Brain microvascular endothelial cell (primary cell): ENCODE measurements around the gene DCANP1.

Experiments used
- DNase-seq: peaks from one replicate; pipeline ENCODE4 v3.0.0-alpha.2; 2020
- H3K27ac ChIP-seq: fragments of 250-450 bp; sonication (Bioruptor Pico); 2 replicates; pipeline ENCODE4 v1.5.1; 2020; ENCODE audit warnings: mild to moderate bottlenecking, moderate library complexity
- H3K27me3 ChIP-seq: fragments of 250-450 bp; sonication (Bioruptor Pico); replicated peaks from 2 replicates; pipeline ENCODE4 v1.5.1; 2020; ENCODE audit warnings: mild to moderate bottlenecking
- H3K36me3 ChIP-seq: fragments of 250-450 bp; sonication (Bioruptor Pico); replicated peaks from 2 replicates; pipeline ENCODE4 v1.5.1; 2020; ENCODE audit warnings: mild to moderate bottlenecking
- H3K4me3 ChIP-seq: 2 replicates; pipeline ENCODE4 v1.5.1; 2011; ENCODE audit warnings: low read depth, mild to moderate bottlenecking, control low read depth, low read length, moderate library complexity
- CTCF ChIP-seq: IDR thresholded peaks from 2 replicates; pipeline ENCODE4 v1.5.1; 2011; ENCODE audit warnings: low read depth, mild to moderate bottlenecking, moderate library complexity, low read length, control low read depth, inconsistent platforms; ENCODE audit errors: missing control alignments
- in situ Hi-C: cut with HindIII; loops from 2 replicates; pipeline ENCODE4 v1.10.0; 2017; ENCODE audit warnings: low sequenced_read_pairs, low pct_ligation_motif_present

The DCANP1 gene

DNA sequence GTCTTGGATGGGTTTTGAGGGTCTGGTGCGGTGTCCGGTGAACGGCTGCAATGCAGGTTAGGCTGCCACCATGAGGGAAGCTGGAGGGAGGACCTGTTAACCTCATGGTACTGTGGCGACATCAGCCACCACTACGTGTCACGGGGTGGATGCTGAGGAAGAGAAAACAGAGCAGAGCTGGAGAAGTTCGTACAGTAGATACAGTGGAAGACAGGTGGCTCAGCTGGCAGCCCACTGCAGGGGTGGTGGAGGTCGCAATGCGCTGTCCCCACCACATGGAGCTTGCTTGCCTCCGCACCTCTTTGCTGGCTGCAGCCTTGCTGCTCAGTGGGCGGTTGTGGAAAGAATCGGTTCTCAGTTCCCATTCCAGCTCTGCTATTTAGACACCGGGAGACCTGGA is 2.8 kb downstream of the DCANP1 start:
- no peak overlapping the region for H3K27ac ChIP-seq
- in situ Hi-C loops, result no loop called here
- no peaks in the 10 kb centered on the region for H3K36me3 ChIP-seq
- no peak overlapping the region for H3K4me3 ChIP-seq
- DNase-seq, result no peak
- TF ChIP-seq CTCF, result no peak
- peaks cover under 1% of the 10 kb centered on the region for H3K27me3 ChIP-seq

DNA sequence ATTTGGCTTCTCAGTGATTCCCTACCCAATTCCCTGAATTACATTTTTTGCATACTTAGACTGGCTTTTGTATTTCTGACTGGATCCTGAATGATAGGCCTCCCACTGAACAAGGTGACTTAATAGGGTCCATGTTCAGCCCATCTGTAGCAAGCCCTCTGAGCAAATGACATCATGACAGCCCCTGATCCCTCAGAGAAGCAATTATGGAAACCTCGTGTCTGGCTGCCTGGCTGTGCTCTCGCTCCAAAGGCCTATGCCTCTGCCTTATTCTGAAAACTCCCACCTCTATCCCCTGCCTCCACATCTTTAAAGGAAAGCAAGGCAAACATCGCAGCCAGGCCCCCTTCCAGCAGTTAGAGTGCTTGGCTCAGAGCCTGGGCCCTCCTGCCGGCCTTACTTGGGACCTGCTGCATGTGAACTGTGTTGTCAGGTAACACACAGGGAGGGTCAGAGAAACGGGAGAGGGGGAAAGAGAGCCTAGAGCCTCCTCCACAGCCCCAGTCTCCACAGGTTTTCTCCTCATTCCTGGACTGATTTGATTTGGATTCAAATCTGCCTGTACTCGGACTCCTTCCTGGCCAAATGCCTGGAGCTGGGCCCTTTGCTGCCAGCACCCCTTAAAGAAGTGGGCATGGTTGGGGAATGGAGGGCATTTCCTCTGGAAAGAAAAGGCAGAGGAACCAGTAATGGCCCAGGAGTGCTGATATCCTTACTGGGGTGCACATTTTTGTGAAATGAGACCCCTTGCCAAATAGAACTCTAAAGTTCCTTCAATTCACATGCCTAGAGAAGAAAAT is 3.8 kb downstream of the DCANP1 start:
- Histone ChIP-seq H3K27ac (no peak overlapping the region), H3K4me3 (no peak overlapping the region), H3K27me3 (no peaks in the 10 kb centered on the region), H3K36me3 (no peaks in the 10 kb centered on the region)
- in situ Hi-C loops, result no loop called here
- DNase-seq, result no peak
- no peak for TF ChIP-seq CTCF

GRCh38 chr5:135442431-135443160 is 4.6 kb downstream of the DCANP1 start:
- Histone ChIP-seq H3K36me3 (no peaks in the 10 kb centered on the region), H3K27me3 (no peaks in the 10 kb centered on the region), H3K4me3 (no peak overlapping the region), H3K27ac (no peak overlapping the region)
- no peak for DNase-seq
- no peak for TF ChIP-seq CTCF
- in situ Hi-C loops, result no loop called here

DNA sequence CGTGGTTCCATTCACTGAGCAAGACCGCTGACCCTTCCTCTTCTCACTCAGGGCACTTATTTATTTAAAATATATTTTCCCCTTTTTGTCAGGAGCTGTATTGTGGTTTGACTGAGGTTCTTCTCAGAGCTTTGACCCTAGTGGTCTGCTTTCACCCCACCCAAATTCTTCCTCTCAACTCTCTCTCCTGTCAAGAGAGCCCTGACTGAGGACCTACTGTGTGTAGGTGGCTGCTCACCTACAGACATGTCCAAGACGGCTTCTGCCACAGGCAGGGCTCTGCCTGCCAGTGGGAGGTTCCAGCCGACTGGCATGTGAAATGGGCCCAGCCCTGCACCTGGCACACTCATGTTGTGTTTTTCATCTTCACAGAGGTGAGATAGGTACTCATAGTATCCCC is 5.2 kb downstream of the DCANP1 start:
- no peaks in the 10 kb centered on the region for H3K27me3 ChIP-seq
- TF ChIP-seq CTCF, result no peak
- DNase-seq, result no peak
- no peaks in the 10 kb centered on the region for H3K36me3 ChIP-seq
- in situ Hi-C loops, result no loop called here
- H3K4me3 ChIP-seq, result no peak overlapping the region
- H3K27ac ChIP-seq, result no peak overlapping the region

GRCh38 chr5:135441350-135441831 is 5.8 kb downstream of the DCANP1 start:
- Histone ChIP-seq H3K4me3 (no peak overlapping the region), H3K36me3 (no peaks in the 10 kb centered on the region), H3K27ac (no peak overlapping the region), H3K27me3 (no peaks in the 10 kb centered on the region)
- TF ChIP-seq CTCF, result no peak
- DNase-seq, result no peak
- in situ Hi-C loops, result no loop called here
